GM12891 (cell line): ENCODE measurements around the gene HNRNPM.

ENCODE experiments used
- POLR2A ChIP-seq: IDR thresholded peaks from 2 replicates; pipeline ENCODE4 v1.6.1; 2011; ENCODE audit warnings: low read depth, low read length, control low read depth
- POLR2AphosphoS5 ChIP-seq: IDR thresholded peaks from 2 replicates; pipeline ENCODE4 v1.6.1; 2011; ENCODE audit warnings: low read depth, low read length, control low read depth
- TAF1 ChIP-seq: IDR thresholded peaks from 2 replicates; pipeline ENCODE4 v1.6.1; 2011; ENCODE audit warnings: low read depth, low read length, control low read depth

GRCh38 chr19:8468124-8468523, 23.3 kb downstream of the HNRNPM start:
- TF ChIP-seq POLR2A (no peak), TAF1 (no peak), POLR2AphosphoS5 (no peak)
